Activated T-cell treated with anti-CD3 and anti-CD28 coated beads, Interleukin-2, amount 50 U/mL, for 1 hour (primary cell): ENCODE measurements around the gene GPR15.

ENCODE experiments used
- DNase-seq: peaks from one replicate; pipeline ENCODE4 v3.0.0-alpha.2; 2020

The GPR15 gene

GRCh38 chr3:98532275-98532637 is 478 bp downstream of the GPR15 start:
- no peak for DNase-seq

GRCh38 chr3:98532709-98533571 is 1.2 kb downstream of the GPR15 start:
- DNase-seq, result no peak

GRCh38 chr3:98534168-98534567 is 2.4 kb downstream of the GPR15 start:
- DNase-seq, result no peak

- no peak for DNase-seq
Observed at GRCh38 chr3:98534734-98535133, 3.0 kb downstream of the GPR15 start.

GRCh38 chr3:98536456-98537017 is 4.8 kb downstream of the GPR15 start:
- no peak for DNase-seq

GRCh38 chr3:98540346-98540745 is 8.6 kb downstream of the GPR15 start:
- DNase-seq, result no peak

GRCh38 chr3:98541695-98542094 is 9.9 kb downstream of the GPR15 start:
- no peak for DNase-seq

- no peak for DNase-seq
Observed at GRCh38 chr3:98542623-98543022, 10.8 kb downstream of the GPR15 start.

GRCh38 chr3:98545940-98546339 is 14.2 kb downstream of the GPR15 start:
- DNase-seq, result no peak

- no peak for DNase-seq
Observed at GRCh38 chr3:98548544-98548943, 16.8 kb downstream of the GPR15 start.

GRCh38 chr3:98550833-98551232 is 19.1 kb downstream of the GPR15 start:
- DNase-seq, result no peak

GRCh38 chr3:98551236-98551635 is 19.5 kb downstream of the GPR15 start:
- DNase-seq, result no peak

GRCh38 chr3:98551754-98552153 is 20.0 kb downstream of the GPR15 start:
- DNase-seq, result no peak

GRCh38 chr3:98552232-98553020 is 20.6 kb downstream of the GPR15 start:
- DNase-seq, result no peak

GRCh38 chr3:98553021-98553563 is 21.3 kb downstream of the GPR15 start:
- DNase-seq, result no peak

- DNase-seq, result no peak
Observed at GRCh38 chr3:98553753-98554152, 22.0 kb downstream of the GPR15 start.

- no peak for DNase-seq
Observed at GRCh38 chr3:98554580-98554979, 22.8 kb downstream of the GPR15 start.

GRCh38 chr3:98555025-98555379 is 23.2 kb downstream of the GPR15 start:
- DNase-seq, result no peak

- DNase-seq, result peak; percentile 39
Observed at GRCh38 chr3:98556164-98557130, 24.7 kb downstream of the GPR15 start.

- no peak for DNase-seq
Observed at GRCh38 chr3:98557324-98558010, 25.7 kb downstream of the GPR15 start.

- DNase-seq, result no peak
Observed at GRCh38 chr3:98558100-98558827, 26.5 kb downstream of the GPR15 start.
